22Rv1 (cell line): ENCODE measurements around the gene CALHM1.
A peak's percentile ranks its signal among the peaks of the same experiment; 100 is the strongest.

Experiments
- H3K27ac ChIP-seq: fragments of 450-650 bp; 2 replicates; pipeline ENCODE4 v1.5.1; 2017
- ZFX ChIP-seq: fragments of 450-650 bp; IDR thresholded peaks from 2 replicates; pipeline ENCODE4 v1.6.1; 2017; ENCODE audit warnings: antibody characterized with exemption, borderline replicate concordance
- TF ChIP-seq, protein P1 (sequence below): fragments of 450-650 bp; IDR thresholded peaks from 2 replicates; pipeline ENCODE4 v1.5.1; 2017; ENCODE audit warnings: mild to moderate bottlenecking

The CALHM1 gene

DNA sequence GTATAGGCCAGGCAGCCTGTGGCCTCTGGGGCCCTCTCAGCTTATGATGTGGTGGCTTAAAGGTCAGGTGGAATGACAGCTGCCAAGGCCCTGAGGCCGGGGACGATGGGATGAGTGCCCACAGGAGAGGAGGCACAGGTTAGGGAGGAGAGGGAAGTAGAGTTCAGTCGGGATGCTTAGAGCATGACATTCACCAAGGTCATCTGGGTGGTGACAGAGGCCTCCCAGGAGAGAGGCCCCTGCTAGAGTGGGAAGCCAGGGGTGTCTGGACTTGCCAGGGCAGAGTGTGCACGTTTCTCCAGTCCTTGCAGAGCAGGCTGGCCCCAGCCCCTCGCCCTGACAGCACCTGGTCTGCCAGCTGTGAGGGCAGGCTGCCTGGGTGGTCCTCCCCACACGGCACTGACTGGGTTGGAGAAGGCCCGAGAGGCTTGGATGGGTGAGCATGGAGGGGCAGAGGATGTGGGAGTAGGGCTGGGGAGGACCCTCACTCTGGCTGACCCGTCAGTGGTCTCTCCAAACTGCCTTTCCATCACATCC lies 1.5 kb downstream of the CALHM1 start:
- TF ChIP-seq, protein P1, sequence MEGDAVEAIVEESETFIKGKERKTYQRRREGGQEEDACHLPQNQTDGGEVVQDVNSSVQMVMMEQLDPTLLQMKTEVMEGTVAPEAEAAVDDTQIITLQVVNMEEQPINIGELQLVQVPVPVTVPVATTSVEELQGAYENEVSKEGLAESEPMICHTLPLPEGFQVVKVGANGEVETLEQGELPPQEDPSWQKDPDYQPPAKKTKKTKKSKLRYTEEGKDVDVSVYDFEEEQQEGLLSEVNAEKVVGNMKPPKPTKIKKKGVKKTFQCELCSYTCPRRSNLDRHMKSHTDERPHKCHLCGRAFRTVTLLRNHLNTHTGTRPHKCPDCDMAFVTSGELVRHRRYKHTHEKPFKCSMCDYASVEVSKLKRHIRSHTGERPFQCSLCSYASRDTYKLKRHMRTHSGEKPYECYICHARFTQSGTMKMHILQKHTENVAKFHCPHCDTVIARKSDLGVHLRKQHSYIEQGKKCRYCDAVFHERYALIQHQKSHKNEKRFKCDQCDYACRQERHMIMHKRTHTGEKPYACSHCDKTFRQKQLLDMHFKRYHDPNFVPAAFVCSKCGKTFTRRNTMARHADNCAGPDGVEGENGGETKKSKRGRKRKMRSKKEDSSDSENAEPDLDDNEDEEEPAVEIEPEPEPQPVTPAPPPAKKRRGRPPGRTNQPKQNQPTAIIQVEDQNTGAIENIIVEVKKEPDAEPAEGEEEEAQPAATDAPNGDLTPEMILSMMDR: no peak
- peak overlapping the region; percentile 47 for H3K27ac ChIP-seq

DNA sequence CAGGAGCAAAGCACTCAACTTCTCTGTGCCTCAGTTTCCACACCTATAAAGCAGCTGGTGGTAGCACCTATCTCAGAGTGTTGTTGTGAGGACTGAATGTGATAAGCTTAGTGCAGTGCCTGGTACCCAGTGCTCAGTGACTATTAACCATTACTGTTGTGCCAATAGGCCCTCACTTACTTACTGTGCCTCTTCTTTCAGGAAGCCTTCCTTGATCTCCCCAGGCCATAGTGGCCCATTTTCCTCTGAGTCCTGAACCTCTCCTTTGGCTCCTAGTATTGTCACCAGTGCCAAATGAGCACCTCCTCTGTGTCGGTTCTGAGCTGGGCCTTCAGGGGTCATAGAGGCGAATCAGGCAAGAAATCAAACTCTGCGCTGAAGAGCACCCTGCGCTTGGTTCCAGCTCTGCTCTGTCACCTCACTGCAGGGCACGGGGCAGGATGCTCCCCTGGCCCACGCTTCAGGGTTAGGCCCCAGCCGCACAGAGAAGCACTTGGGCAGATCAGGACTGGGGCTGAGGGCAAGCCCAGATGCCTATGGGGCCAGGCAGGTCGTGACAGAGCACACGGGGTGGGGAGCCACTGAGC lies 2.5 kb downstream of the CALHM1 start:
- H3K27ac ChIP-seq: no peak overlapping the region
- no peak for TF ChIP-seq ZFX
- TF ChIP-seq, protein P1: no peak

DNA sequence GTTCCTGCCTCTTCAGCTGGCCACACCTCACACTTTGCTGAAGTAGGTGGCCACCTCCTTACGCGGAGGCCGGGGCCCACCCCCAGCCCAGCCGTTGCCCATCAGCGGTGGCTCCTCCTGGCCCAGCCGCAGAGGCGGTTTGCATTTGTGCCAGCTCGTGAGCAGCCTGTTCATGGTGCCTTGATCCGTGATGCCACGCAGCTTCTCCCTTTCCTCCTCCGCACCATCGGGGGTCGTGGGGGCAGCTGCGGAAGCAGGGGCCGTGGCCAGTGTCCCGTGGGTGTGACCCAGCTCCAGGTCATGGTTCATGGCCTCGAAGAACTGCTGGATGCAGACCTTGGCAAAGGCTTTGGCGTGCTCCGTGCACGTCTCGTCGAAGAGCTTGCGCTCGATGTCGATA lies 3.5 kb downstream of the CALHM1 start:
- H3K27ac ChIP-seq: no peak overlapping the region
- TF ChIP-seq, protein P1: no peak
- TF ChIP-seq ZFX: no peak

DNA sequence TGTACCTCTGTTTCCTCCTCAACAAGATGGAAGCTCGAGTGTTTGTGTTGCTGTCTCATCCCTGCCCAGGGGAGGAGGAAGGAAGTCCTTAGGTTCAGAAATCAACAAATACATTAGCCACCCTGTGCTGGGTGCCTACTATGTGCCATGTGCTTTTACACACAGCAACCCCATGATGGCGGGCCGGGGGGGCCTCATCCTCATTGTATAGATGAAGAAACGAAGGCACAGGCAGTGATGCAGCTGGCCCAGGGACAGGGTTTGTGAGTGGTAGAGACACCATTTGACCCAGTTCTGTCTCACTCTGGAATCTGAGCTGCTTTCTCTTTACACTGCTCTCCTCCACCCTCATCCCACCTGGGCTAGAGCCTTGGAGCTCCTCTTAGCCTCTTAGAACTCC lies 4.7 kb downstream of the CALHM1 start:
- H3K27ac ChIP-seq: no peak overlapping the region
- TF ChIP-seq ZFX: no peak
- TF ChIP-seq, protein P1: no peak

DNA sequence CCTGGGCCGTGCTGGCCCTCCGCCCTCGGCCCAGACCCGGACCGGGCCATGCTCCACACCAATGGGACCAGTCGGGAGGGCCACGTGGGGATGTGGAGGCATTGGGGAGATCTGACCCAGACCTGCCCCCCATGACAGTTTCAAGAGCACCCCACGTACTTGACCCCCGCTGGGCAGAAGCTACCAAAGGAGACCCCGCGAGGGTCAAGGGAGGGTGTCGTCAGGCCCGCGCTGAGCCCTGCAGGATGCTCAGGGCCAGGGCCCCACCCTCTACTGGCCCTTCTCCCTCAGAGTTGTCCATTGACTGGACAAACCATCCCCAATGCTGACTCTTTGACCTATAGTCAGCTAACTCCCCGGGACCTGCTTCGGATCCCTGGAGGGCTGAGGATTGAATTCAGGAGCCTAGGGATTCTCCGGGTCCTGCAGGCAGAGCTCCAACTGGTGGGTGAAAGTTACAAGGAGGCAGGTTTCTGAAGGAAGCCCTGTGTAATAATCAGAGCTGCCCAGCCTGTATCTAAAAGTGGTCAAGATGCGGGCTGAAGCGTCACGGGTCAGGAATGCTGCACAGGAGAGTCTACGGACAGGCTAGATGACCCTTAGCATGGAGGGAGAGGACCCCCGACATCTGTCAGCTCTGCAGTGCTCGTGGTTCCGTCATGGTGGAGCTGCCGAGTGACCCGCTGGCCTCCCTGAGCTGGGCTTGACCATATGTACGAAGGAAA lies 6.0 kb downstream of the CALHM1 start:
- peak overlapping the region; percentile 91 for H3K27ac ChIP-seq

DNA sequence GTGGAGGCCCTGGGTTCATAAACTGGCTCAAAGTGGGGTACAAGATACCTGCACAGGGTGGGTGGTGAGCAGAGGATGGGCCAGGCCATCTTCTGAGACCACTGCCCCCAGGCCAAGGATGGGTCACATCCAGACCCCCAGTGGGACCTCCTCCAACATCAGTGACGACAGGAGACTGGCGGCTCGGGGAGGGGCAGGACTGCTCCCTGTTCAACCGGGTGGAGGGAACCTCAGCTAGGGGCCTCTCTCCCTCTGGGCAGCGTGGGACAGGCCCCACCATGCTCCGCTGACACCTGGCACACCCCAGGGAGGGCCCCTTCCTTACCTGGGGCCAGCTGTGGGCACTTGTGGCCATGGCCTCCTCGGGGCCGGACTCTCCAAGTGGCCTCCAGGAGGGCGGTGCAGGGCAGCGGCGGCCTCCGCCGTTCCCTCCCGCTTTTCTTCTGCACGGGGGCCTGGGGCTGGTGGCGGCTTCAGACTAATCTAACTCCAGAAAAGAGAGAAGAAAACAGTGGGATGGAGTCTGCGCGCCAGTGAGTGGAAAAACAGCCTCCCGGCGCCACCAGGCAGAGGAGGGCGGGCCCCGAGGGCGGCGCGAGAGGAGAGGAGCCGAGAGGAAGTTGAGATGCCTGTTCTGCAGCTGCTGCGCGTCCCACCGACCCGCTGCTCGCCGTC lies 6.7 kb downstream of the CALHM1 start, which contains the start of gene CALHM2:
TSS of gene CALHM2 (minus strand) at position 540 of the 675 bp plus-strand sequence. CDS start 2,429 bp downstream, outside the sequence.
- peak within 1 kb of the TSS; percentile 91 for H3K27ac ChIP-seq
- TF ChIP-seq ZFX: no peak
- TF ChIP-seq, protein P1: no peak

More for the DNA sequence above, 6.0 kb downstream of the CALHM1 start:
- TF ChIP-seq ZFX: no peak
- TF ChIP-seq, protein P1: no peak
